ENCODE data around the gene PRKG1.

GRCh38 chr10:51297438-51297837 lies 223.2 kb downstream of the PRKG1 start:
- TF ChIP-seq POLR2A (IDR thresholded peaks at IDR 0.05; ENCODE audit: low read depth, low read length) (no peak), POLR2AphosphoS5 (IDR thresholded peaks at IDR 0.05; ENCODE audit: low read depth, low read length) (no peak)
